ENCODE data around the gene LYPLAL1. TPM values are rescaled to one million over a fixed set of nuclear protein-coding genes. Genes with fewer than 3 reads are reported as not detected.

The LYPLAL1 gene
- polyA plus RNA-seq, 1 donor, result 30.3 TPM

DNA sequence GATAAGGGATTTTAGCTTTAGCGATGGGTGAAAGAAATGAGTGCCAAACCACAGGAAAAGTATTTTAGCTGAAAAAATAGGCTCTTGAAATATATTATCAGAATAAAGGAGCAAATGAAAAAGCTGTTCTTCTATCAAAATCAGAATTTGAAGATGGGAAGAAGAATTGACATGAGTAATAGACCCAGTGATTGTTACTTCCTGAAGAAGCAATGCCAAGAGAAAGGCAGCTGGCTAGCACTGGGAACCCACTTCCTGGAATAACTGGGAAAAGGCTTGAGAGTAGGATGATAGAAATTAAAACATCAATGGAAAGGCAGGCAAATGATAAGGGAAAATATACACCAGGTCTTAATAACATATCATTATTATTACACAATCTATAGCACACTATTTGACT lies 29.9 kb upstream of the LYPLAL1 start:
- Histone ChIP-seq H3K36me3 (ENCODE audit: control insufficient read depth, insufficient read depth, low read length) (no peaks in the 10 kb centered on the region), H3K27me3 (ENCODE audit: control insufficient read depth, insufficient read depth, low read length) (no peaks in the 10 kb centered on the region), H3K4me1 (ENCODE audit: control insufficient read depth, insufficient read depth, low read length) (no peaks in the 10 kb centered on the region), H3K4me3 (ENCODE audit: low read length) (no peak overlapping the region), H3K9me3 (ENCODE audit: control insufficient read depth, low read depth, low read length) (no peaks in the 10 kb centered on the region), H3K27ac (ENCODE audit: low read length) (no peak overlapping the region)
- no CpG with 5 or more reads among the region's 1 CpG for WGBS (ENCODE audit: insufficient coverage, low lambda C conversion rate)
- DNase-seq, result no peak

DNA sequence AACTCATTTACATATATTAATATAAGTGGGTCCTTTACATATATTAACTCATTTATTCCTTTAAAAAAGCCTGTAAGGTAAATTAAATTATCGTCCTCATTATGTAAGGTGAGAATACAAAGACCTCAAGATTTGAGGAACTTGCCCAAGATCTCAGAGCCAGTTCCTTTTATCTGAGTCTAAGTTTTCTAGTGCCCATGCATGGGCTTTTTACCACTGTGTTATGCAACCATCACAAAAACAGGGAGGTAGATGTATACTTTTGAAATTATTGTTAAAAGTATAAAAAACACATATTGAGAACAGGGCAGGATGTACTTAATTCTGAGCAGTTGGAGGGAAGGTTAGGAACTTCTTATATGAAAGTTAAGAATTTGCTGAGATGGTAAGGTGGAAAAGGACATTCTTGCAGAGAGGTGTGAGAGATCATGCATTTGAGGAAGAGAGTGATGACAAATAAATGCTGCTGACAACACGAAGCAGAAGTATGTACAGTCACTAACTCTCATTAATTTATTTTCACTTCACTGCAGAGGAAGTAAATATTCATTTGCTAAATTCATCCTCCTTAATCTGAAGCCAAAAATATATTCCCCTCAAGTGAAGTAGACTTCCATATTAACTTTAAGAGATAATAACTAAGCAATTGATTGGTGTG lies 28.9 kb upstream of the LYPLAL1 start:
- H3K27ac ChIP-seq (ENCODE audit: low read length), result no peak overlapping the region
- WGBS (ENCODE audit: insufficient coverage, low lambda C conversion rate), result 100% methylated on average over 1 of the region's 2 CpGs
- H3K4me1 ChIP-seq (ENCODE audit: control insufficient read depth, insufficient read depth, low read length), result no peaks in the 10 kb centered on the region
- no peaks in the 10 kb centered on the region for H3K9me3 ChIP-seq (ENCODE audit: control insufficient read depth, low read depth, low read length)
- DNase-seq, result no peak
- H3K4me3 ChIP-seq (ENCODE audit: low read length), result no peak overlapping the region
- no peaks in the 10 kb centered on the region for H3K27me3 ChIP-seq (ENCODE audit: control insufficient read depth, insufficient read depth, low read length)
- no peaks in the 10 kb centered on the region for H3K36me3 ChIP-seq (ENCODE audit: control insufficient read depth, insufficient read depth, low read length)

DNA sequence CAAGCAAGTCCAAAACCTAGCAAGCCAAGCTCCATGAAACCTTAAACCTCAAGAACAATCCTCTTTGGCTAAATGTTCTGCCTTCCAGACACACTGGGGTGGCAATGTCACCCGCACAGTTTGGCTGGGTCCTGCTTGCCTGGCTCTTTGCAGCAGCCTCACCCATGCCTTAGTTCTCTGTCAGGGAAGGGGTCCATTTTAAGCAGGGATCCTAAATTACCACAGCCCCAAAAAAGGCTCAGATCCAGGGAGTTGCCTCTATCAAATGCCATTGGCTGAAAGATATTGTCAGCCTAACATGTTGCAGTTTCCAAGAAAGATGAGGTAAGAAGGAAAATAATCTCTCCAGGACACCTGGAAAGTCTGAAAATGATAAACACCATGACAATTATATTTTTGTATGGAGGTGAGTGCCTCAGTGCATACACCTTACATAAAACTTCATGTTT lies 26.1 kb upstream of the LYPLAL1 start:
- H3K27me3 ChIP-seq (ENCODE audit: control insufficient read depth, insufficient read depth, low read length), result no peaks in the 10 kb centered on the region
- no peak overlapping the region for H3K27ac ChIP-seq (ENCODE audit: low read length)
- H3K4me3 ChIP-seq (ENCODE audit: low read length), result no peak overlapping the region
- DNase-seq, result no peak
- no peaks in the 10 kb centered on the region for H3K36me3 ChIP-seq (ENCODE audit: control insufficient read depth, insufficient read depth, low read length)
- WGBS (ENCODE audit: insufficient coverage, low lambda C conversion rate), result no CpG with 5 or more reads among the region's 1 CpG
- H3K9me3 ChIP-seq (ENCODE audit: control insufficient read depth, low read depth, low read length), result no peaks in the 10 kb centered on the region
- no peaks in the 10 kb centered on the region for H3K4me1 ChIP-seq (ENCODE audit: control insufficient read depth, insufficient read depth, low read length)

DNA sequence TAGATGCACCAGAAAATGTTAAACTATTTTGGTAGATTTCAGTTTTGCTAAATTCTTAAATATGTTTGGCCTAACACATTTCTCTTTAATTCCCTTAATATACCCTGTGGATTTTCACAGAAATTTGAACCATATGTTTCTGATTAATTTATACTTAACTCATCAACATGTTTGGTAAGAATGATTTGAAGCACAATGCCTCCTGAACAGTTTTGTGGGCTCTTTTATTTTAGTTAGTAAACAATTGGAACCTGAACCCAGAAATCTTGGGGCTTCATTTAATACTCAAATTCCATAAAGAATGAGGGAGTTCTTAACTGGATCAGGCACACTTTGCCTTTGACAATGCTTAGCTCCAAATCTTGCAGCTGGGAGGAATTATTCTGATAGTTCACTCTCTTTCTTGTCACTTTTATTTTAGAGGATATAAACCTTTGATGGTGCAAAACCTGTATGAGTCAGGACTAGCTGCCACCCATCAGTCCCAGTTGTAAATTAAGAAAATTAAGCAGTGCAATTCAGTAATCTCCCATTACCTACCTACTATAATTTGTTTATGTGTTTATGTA lies 24.6 kb upstream of the LYPLAL1 start:
- Histone ChIP-seq H3K36me3 (ENCODE audit: control insufficient read depth, insufficient read depth, low read length) (no peaks in the 10 kb centered on the region), H3K9me3 (ENCODE audit: control insufficient read depth, low read depth, low read length) (no peaks in the 10 kb centered on the region), H3K4me1 (ENCODE audit: control insufficient read depth, insufficient read depth, low read length) (no peaks in the 10 kb centered on the region), H3K4me3 (ENCODE audit: low read length) (no peak overlapping the region), H3K27me3 (ENCODE audit: control insufficient read depth, insufficient read depth, low read length) (no peaks in the 10 kb centered on the region), H3K27ac (ENCODE audit: low read length) (no peak overlapping the region)
- no peak for DNase-seq

DNA sequence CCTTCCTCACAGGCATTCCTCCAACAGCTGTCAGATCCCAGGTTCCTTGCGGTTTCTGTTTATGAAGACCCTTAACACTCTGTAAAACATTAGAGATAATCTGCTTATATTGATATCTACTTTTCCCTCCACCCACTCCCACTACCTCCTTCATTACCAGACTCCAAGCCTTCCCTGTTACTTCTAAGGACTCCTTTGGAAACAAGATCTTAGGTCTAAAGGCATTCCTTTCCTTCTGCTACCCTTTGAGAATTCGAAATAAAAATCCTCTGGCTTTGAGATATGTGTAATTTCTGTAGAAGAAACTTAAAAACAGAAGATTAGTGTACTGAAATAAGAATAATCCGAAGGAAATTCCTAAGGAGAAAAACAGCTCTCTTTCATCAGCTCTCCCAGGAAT lies 23.7 kb upstream of the LYPLAL1 start:
- WGBS (ENCODE audit: insufficient coverage, low lambda C conversion rate), result 83% methylated on average over 2 of the region's 3 CpGs
- DNase-seq, result no peak

DNA sequence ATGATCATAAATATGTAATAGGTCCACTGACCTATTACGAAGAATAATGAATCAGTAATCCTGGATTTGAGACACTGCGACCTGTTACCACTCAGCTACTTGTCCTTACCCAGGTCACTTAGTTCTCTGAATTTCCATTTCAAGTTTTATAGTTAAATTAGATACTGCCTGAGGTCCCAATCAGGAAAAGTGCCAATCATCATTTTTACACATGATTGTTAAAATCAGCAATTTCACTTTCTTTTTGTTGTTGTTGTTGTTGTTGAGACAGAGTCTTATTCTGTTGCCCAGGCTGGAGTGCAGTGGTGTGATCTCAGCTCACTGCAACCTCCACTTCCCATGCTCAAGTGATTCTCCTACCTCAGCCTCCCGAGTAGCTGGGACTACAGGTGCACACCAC lies 22.8 kb upstream of the LYPLAL1 start:
- H3K9me3 ChIP-seq (ENCODE audit: control insufficient read depth, low read depth, low read length), result no peaks in the 10 kb centered on the region
- H3K27ac ChIP-seq (ENCODE audit: low read length), result no peak overlapping the region
- no peaks in the 10 kb centered on the region for H3K4me1 ChIP-seq (ENCODE audit: control insufficient read depth, insufficient read depth, low read length)
- no peak for DNase-seq
- H3K27me3 ChIP-seq (ENCODE audit: control insufficient read depth, insufficient read depth, low read length), result no peaks in the 10 kb centered on the region
- WGBS (ENCODE audit: insufficient coverage, low lambda C conversion rate), result no CpG with 5 or more reads among the region's 3 CpGs
- no peak overlapping the region for H3K4me3 ChIP-seq (ENCODE audit: low read length)
- H3K36me3 ChIP-seq (ENCODE audit: control insufficient read depth, insufficient read depth, low read length), result no peaks in the 10 kb centered on the region

More for the DNA sequence above, 23.7 kb upstream of the LYPLAL1 start:
- no peaks in the 10 kb centered on the region for H3K4me1 ChIP-seq (ENCODE audit: control insufficient read depth, insufficient read depth, low read length)
- no peak overlapping the region for H3K4me3 ChIP-seq (ENCODE audit: low read length)
- H3K36me3 ChIP-seq (ENCODE audit: control insufficient read depth, insufficient read depth, low read length), result no peaks in the 10 kb centered on the region
- no peak overlapping the region for H3K27ac ChIP-seq (ENCODE audit: low read length)
- H3K27me3 ChIP-seq (ENCODE audit: control insufficient read depth, insufficient read depth, low read length), result no peaks in the 10 kb centered on the region
- H3K9me3 ChIP-seq (ENCODE audit: control insufficient read depth, low read depth, low read length), result no peaks in the 10 kb centered on the region

DNA sequence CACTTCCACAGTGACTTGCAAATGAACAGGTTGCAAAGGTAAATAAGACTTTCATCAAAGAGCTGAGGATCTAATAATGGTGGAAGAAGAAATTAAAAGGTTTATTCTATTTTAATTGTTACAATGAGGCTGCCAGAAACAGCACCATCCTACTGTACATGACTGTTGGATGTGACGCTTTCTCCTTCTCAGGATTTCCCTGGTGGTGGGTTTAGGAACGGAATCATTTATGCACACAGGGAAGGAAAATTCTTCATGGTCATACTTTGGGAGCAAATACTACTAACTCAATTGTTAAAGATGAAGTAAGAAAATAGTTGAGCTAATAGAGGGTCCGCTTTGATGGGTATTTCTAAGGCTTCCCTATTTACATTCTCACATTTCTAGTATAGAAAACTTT lies 22.2 kb upstream of the LYPLAL1 start:
- H3K9me3 ChIP-seq (ENCODE audit: control insufficient read depth, low read depth, low read length), result no peaks in the 10 kb centered on the region
- H3K27me3 ChIP-seq (ENCODE audit: control insufficient read depth, insufficient read depth, low read length), result no peaks in the 10 kb centered on the region
- H3K4me3 ChIP-seq (ENCODE audit: low read length), result no peak overlapping the region
- no peak for DNase-seq
- no peak overlapping the region for H3K27ac ChIP-seq (ENCODE audit: low read length)
- WGBS (ENCODE audit: insufficient coverage, low lambda C conversion rate), result no CpG with 5 or more reads among the region's 3 CpGs
- no peaks in the 10 kb centered on the region for H3K4me1 ChIP-seq (ENCODE audit: control insufficient read depth, insufficient read depth, low read length)
- H3K36me3 ChIP-seq (ENCODE audit: control insufficient read depth, insufficient read depth, low read length), result no peaks in the 10 kb centered on the region

DNA sequence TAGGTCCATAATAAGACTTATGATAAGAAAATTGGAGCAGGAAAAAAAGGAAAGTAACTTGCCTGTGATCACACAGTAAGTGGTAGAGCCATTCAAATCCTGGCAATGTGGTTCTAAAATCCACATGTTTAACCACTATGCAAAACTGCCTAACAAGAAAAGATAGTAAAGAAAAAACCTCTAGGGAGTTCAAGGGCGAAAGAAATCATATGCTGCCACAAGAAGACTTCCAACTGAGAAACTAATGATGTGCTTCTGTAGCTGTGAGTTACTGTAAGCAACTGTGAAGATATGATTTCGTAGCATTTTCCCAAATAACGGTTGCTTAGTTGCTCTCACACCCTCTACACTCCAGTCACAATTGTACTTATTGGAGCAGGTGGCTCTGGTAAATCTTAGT lies 20.9 kb upstream of the LYPLAL1 start:
- H3K9me3 ChIP-seq (ENCODE audit: control insufficient read depth, low read depth, low read length), result no peaks in the 10 kb centered on the region
- no peaks in the 10 kb centered on the region for H3K27me3 ChIP-seq (ENCODE audit: control insufficient read depth, insufficient read depth, low read length)
- no CpG with 5 or more reads among the region's 3 CpGs for WGBS (ENCODE audit: insufficient coverage, low lambda C conversion rate)
- H3K4me1 ChIP-seq (ENCODE audit: control insufficient read depth, insufficient read depth, low read length), result no peaks in the 10 kb centered on the region
- no peak overlapping the region for H3K27ac ChIP-seq (ENCODE audit: low read length)
- DNase-seq, result no peak
- no peak overlapping the region for H3K4me3 ChIP-seq (ENCODE audit: low read length)
- no peaks in the 10 kb centered on the region for H3K36me3 ChIP-seq (ENCODE audit: control insufficient read depth, insufficient read depth, low read length)

DNA sequence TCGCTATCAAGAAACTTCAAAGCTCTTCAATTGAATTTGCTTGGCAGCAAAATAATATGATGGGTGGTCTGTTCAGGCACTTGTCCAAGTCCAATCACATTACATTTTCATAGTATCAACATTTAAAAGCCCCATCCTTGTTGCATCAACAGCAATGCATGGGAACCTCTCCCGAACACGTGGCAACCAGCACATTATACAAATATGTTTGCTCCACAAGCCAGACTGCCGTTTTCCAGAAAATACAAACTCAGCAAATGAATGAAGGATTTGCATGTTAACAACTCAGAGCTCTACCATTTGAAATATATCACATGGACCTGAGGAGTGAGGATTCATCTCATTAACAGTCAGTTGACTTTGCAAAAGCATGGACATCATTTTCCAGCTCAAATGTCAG lies 20.0 kb upstream of the LYPLAL1 start:
- whole genome bisulfite sequencing (ENCODE audit: insufficient coverage, low lambda C conversion rate), result 80% methylated on average over 1 of the region's 4 CpGs

DNA sequence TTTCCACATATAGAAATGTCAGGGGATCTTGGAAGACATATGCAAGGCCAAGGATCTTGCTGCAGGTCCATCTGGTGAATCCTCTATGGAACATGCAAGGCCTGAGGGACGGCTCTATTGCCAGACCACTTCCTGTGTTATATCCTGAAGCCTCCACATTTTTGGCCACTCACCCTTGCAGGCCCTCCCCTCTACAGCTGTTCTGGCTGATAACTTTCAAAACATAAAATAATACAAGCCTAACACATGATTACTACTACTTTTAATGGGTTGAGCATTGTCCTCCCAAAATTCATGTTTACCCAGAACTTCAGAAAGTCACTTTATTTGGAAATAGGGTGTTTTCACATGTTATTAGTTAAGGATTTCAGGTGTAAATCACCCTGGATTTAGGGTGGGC lies 18.5 kb upstream of the LYPLAL1 start:
- no peak for DNase-seq
- Histone ChIP-seq H3K27me3 (ENCODE audit: control insufficient read depth, insufficient read depth, low read length) (no peaks in the 10 kb centered on the region), H3K36me3 (ENCODE audit: control insufficient read depth, insufficient read depth, low read length) (no peaks in the 10 kb centered on the region), H3K9me3 (ENCODE audit: control insufficient read depth, low read depth, low read length) (no peaks in the 10 kb centered on the region), H3K27ac (ENCODE audit: low read length) (no peak overlapping the region), H3K4me1 (ENCODE audit: control insufficient read depth, insufficient read depth, low read length) (no peaks in the 10 kb centered on the region), H3K4me3 (ENCODE audit: low read length) (no peak overlapping the region)
- no CpG with 5 or more reads among the region's 1 CpG for WGBS (ENCODE audit: insufficient coverage, low lambda C conversion rate)

More for the DNA sequence above, 20.0 kb upstream of the LYPLAL1 start:
- Histone ChIP-seq H3K27ac (ENCODE audit: low read length) (no peak overlapping the region), H3K36me3 (ENCODE audit: control insufficient read depth, insufficient read depth, low read length) (no peaks in the 10 kb centered on the region), H3K4me1 (ENCODE audit: control insufficient read depth, insufficient read depth, low read length) (no peaks in the 10 kb centered on the region), H3K9me3 (ENCODE audit: control insufficient read depth, low read depth, low read length) (no peaks in the 10 kb centered on the region), H3K27me3 (ENCODE audit: control insufficient read depth, insufficient read depth, low read length) (no peaks in the 10 kb centered on the region), H3K4me3 (ENCODE audit: low read length) (no peak overlapping the region)
- DNase-seq, result no peak

Data from large intestine (tissue), 3 donors.